Spleen (tissue), 11 donors: ENCODE results near the gene FAM240A. TPM values are rescaled to one million over a fixed set of nuclear protein-coding genes. Genes with fewer than 3 reads are reported as not detected.
A peak's percentile ranks its signal among the peaks of the same experiment; 100 is the strongest.

Experiments
- DNase-seq: peaks from one replicate; pipeline ENCODE4 v3.0.0-alpha.2; 2020
- H3K27ac ChIP-seq, 8 donors: fragments of 200-600 bp; sonication (generic) in 7 of 8; 1 replicate in 4 of 8; 2 replicates in 4 of 8; pipeline versions ENCODE4 v1.5.0 to v1.8.0; 2016 to 2021; ENCODE audit warnings: inconsistent platforms in 4 of 8, mild to moderate bottlenecking in 4 of 8, moderate library complexity in 1 of 8
- H3K27me3 ChIP-seq, 7 donors: fragments of 200-600 bp; sonication (generic) in 6 of 7; replicated peaks in 1 of 7; 1 replicate in 4 of 7; 2 replicates in 3 of 7; pipeline versions ENCODE4 v1.5.0 to v1.8.0; 2016 to 2021; ENCODE audit warnings: inconsistent platforms in 3 of 7, mild to moderate bottlenecking in 1 of 7
- H3K36me3 ChIP-seq, 6 donors: fragments of 200-600 bp; sonication (generic) in 5 of 6; 1 replicate in 4 of 6; 2 replicates in 2 of 6; pipeline versions ENCODE4 v1.5.0 to v1.8.0; 2016 to 2021; ENCODE audit warnings: inconsistent platforms in 2 of 6
- H3K4me1 ChIP-seq, 6 donors: fragments of 200-600 bp; sonication (generic) in 5 of 6; 1 replicate in 3 of 6; 2 replicates in 3 of 6; pipeline versions ENCODE4 v1.5.0 to v1.8.0; 2016 to 2021; ENCODE audit warnings: inconsistent platforms in 3 of 6
- H3K4me3 ChIP-seq, 8 donors: fragments of 200-600 bp; sonication (generic) in 7 of 8; 1 replicate in 4 of 8; 2 replicates in 4 of 8; pipeline versions ENCODE4 v1.5.0 to v1.8.0; 2016 to 2021; ENCODE audit warnings: inconsistent platforms in 4 of 8, mild to moderate bottlenecking in 4 of 8, moderate library complexity in 2 of 8
- H3K9me3 ChIP-seq, 8 donors: fragments of 200-600 bp; sonication (generic) in 7 of 8; 1 replicate in 4 of 8; 2 replicates in 4 of 8; pipeline versions ENCODE4 v1.5.0 to v1.8.0; 2016 to 2021; ENCODE audit warnings: inconsistent platforms in 4 of 8
- CTCF ChIP-seq, 11 experiments: fragments of 200-600 bp in 7 of 11; fragments of 450-650 bp in 4 of 11; sonication (generic) in 4 of 11; IDR thresholded peaks in 8 of 11; conservative IDR thresholded peaks in 3 of 11; 1 replicate in 7 of 11; 2 replicates in 4 of 11; pipeline versions ENCODE4 v1.4.0 to v1.8.0; 2016 to 2021; ENCODE audit warnings: antibody characterized with exemption in 11 of 11, inconsistent platforms in 4 of 11, mild to moderate bottlenecking in 1 of 11
- POLR2A ChIP-seq, 3 donors: fragments of 450-650 bp; IDR thresholded peaks; one replicate each; pipeline ENCODE4 v1.5.1; 2017; ENCODE audit warnings: antibody characterized with exemption in 3 of 3, mild to moderate bottlenecking in 1 of 3
- POLR2AphosphoS5 ChIP-seq, 3 donors: sonication (generic); formaldehyde crosslinking; IDR thresholded peaks; one replicate each; pipeline ENCODE4 v1.5.1; 2017; ENCODE audit warnings: antibody characterized with exemption in 3 of 3
- WGBS, 5 donors: extraction: QIAGEN DNeasy Blood & Tissue Kit in 3 of 5; methylation state at CpG; one replicate each; pipeline versions ENCODE4 v1.1.5 to v1.1.7; 2013 to 2018; 5-methylcytosine and 5-hydroxymethylcytosine counted together
- intact Hi-C: fragments of 100-400 bp; cut with DNase I; formaldehyde crosslinking; loops from one replicate; pipeline ENCODE4 v1.15.0; 2023; ENCODE audit warnings: low total_unique reads
- polyA plus RNA-seq, 3 donors: library from polyadenylated mRNA; stranded (reverse); fragments of 200-250 nt; gene quantifications; one replicate each; pipeline ENCODE4 v1.2.1, GENCODE V29; 2013
- total RNA-seq, 7 donors: library from RNA; depleted of rRNA in 3 of 7; stranded (reverse); fragments of >200 nt in 3 of 7; fragmentation: NEBNext Ultra II Directional in 4 of 7; extraction: Animal tissue kit (Norgen Biotek cat#: 25700) in 4 of 7; gene quantifications; one replicate each; pipeline versions ENCODE4 v1.1.0 to v1.2.1, GENCODE V29; 2016 to 2021
- donor health status: healthy with polysubstance abuse.
- donor health status: DM: no; HTN: no; CAD: no; lungs with moderate emphysema.
- donor health status: DM: no; HTN: no; CAD: no.
- donor health status: Bipolar disorder and iron deficiency.
- donor health status: healthy.
- donor health status: DM: no; HTN: no; CAD: no.
- donor health status: DM: yes; HTN: yes; CAD: no.

Gene FAM240A
- total and polyA plus RNA-seq, 10 donors, result 0.13 TPM; not detected in 9

DNA sequence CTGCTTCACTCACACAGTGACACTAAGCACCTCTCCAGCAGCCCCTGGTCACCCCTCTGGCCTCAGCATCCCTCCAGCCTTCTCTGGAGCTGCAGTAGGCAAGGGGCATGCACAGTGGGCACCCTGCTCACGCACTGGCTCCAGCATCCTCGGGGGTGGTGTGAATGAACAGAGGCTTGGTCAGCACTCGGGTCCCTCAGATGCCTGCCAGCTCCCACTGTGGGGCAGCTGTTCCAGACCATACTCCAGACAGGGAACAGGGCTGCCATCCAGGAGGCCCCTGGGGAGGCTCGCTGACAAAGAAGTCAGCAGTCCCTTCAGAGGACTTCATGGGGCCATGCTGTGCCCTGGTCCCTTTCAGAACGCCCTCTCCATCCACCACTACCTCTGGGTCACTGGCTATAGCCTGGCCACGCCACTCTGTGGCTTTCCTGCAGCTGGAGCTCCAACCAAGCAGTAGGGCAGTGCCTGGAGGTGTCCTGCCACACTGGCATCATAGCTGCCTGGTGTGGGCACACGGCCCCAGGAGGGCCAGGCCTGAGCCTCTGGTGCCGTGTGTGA is 54.8 kb downstream of the FAM240A start:
- peak; percentile 67 for DNase-seq
- Histone ChIP-seq H3K27ac (no peak overlapping the region), H3K27me3 (no peaks in the 10 kb centered on the region), H3K36me3 (peaks cover 0 to 13% (median 0%) of the 10 kb centered on the region in 6 donors), H3K9me3 (no peaks in the 10 kb centered on the region), H3K4me1 (peaks cover 0 to 22% (median 12%) of the 10 kb centered on the region in 6 donors), H3K4me3 (no peak overlapping the region)
- no peak for TF ChIP-seq POLR2A (IDR thresholded peaks at IDR 0.05)
- peak in 1 of 3 donors; percentile 14 for TF ChIP-seq POLR2AphosphoS5 (IDR thresholded peaks at IDR 0.05)
- no peak for TF ChIP-seq CTCF (IDR thresholded peaks at IDR 0.05 in 8 of 11, conservative IDR thresholded peaks at IDR 0.05 in 3 of 11)
- intact Hi-C loops, result no loop called here
- WGBS, 5 donors, result 60 to 87% (median 80%) methylated on average over 3 to 8 of the region's 8 CpGs

DNA sequence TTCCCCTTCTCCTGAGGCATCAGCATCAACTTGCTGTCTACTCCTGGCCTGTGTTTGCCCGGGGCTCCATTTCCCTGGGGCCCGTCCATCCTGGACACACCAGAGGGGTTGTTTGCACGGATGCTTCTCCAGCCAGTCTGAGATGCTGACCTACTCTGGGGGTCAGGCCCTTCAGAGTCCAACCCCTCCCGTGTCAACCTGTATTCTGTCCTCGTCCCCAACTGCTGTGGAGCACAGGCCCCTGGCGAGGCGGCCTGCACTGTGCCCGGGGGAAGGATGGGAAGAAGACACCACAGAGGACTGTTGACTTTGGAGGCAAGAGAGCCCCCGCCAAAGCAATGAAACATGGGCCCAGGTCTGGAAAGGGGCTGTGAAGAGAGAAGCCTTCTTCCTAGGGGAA is 55.3 kb downstream of the FAM240A start:
- Histone ChIP-seq H3K4me1 (peaks cover 0 to 21% (median 12%) of the 10 kb centered on the region in 6 donors), H3K36me3 (peaks cover 0 to 14% (median 0%) of the 10 kb centered on the region in 6 donors), H3K9me3 (no peaks in the 10 kb centered on the region), H3K27ac (no peak overlapping the region), H3K4me3 (no peak overlapping the region), H3K27me3 (no peaks in the 10 kb centered on the region)
- TF ChIP-seq POLR2A (IDR thresholded peaks at IDR 0.05) (no peak), CTCF (IDR thresholded peaks at IDR 0.05 in 8 of 11, conservative IDR thresholded peaks at IDR 0.05 in 3 of 11) (no peak), POLR2AphosphoS5 (IDR thresholded peaks at IDR 0.05) (no peak)
- intact Hi-C loops, result no loop called here
- WGBS, 5 donors, result 84 to 92% (median 90%) methylated on average over 9 of the region's 9 CpGs
- peak; percentile 54 for DNase-seq

DNA sequence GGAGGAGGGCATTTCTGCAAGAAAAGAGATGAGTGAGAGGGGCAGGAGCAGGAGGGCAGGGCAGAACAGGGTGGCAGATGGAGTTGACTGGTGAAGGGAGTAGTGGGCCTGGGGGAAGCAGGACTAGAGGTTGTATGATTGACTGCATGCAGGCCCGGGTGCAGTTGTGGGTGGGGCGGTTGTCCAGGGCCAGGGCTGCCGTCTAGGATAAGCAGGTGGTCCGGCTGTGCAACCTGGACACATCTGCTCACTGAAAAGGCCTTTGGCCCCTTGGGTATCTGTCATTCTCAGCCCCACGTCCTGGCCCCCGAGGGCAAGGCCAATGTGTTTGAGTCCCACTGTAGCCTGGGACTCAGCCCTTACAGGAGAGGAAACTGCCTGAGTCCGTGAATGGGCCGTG is 55.8 kb downstream of the FAM240A start:
- Histone ChIP-seq H3K4me1 (peaks cover 0 to 16% (median 8%) of the 10 kb centered on the region in 6 donors), H3K9me3 (no peaks in the 10 kb centered on the region), H3K4me3 (no peak overlapping the region), H3K36me3 (peaks cover 0 to 18% (median 1%) of the 10 kb centered on the region in 6 donors), H3K27ac (no peak overlapping the region), H3K27me3 (no peaks in the 10 kb centered on the region)
- TF ChIP-seq CTCF (IDR thresholded peaks at IDR 0.05 in 8 of 11, conservative IDR thresholded peaks at IDR 0.05 in 3 of 11) (no peak), POLR2AphosphoS5 (IDR thresholded peaks at IDR 0.05) (peak in 1 of 3 donors; percentile 15), POLR2A (IDR thresholded peaks at IDR 0.05) (no peak)
- DNase-seq, result peak; percentile 51
- 56 to 73% (median 61%) methylated on average over 8 of the region's 8 CpGs for WGBS, 5 donors
- intact Hi-C loops, result no loop called here

DNA sequence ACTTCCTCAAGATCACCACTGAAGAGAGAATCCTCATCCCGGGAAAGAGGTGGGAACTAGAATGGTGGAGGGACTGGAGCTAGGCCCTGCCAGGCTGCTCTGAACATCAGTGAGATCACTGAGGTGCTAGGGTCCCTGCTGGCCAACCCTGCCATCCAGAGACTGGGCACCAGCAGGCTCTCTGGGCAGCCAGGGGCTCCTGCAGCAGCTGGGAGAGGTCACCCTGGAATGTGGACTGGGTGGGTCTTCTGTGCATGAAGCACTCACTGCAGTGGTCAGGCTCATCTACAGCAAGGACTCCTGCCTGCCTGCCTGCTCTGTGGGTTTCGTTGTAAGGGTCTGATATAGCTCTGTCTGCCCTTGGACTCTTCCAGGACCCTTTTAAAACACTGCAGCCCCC is 56.3 kb downstream of the FAM240A start:
- Histone ChIP-seq H3K4me1 (peaks cover 0 to 11% (median 5%) of the 10 kb centered on the region in 6 donors), H3K4me3 (no peak overlapping the region), H3K27me3 (no peaks in the 10 kb centered on the region), H3K9me3 (no peaks in the 10 kb centered on the region), H3K36me3 (peaks cover 0 to 23% (median 5%) of the 10 kb centered on the region in 6 donors), H3K27ac (no peak overlapping the region)
- TF ChIP-seq CTCF (IDR thresholded peaks at IDR 0.05 in 8 of 11, conservative IDR thresholded peaks at IDR 0.05 in 3 of 11) (no peak), POLR2AphosphoS5 (IDR thresholded peaks at IDR 0.05) (no peak)
- DNase-seq, result peak; percentile 52
- WGBS, 5 donors, result 55 to 81% (median 68%) methylated on average over 2 of the region's 2 CpGs
- intact Hi-C loops, result no loop called here
